KBM-7 (cell line): ENCODE data around the gene DDX51.
"Not testable (repeated sequence)": the region's sequence is repeated elsewhere in the genome, so short reads cannot be mapped to it uniquely, and the experiment has no call there.

Experiments used
- DNase-seq: peaks from one replicate; pipeline ENCODE4 v3.0.0-alpha.2; 2015
- in situ Hi-C: fragments of 300-500 bp; cut with MboI; formaldehyde crosslinking; loops from 2 replicates; pipeline ENCODE4 v1.14.3; 2020; ENCODE audit warnings: low sequenced_read_pairs, low pct_unique_long_range_greater_than_20kb, mixed read lengths

DDX51 gene

GRCh38 chr12:132103542-132104308 is 40.4 kb downstream of the DDX51 start:
- in situ Hi-C loops: no loop called here
- no peak for DNase-seq

- in situ Hi-C loops, DNase-seq: not testable (repeated sequence)
These were observed 41.0 kb downstream of the DDX51 start for GRCh38 chr12:132103072-132103471.

GRCh38 chr12:132102297-132102696 is 41.8 kb downstream of the DDX51 start:
- in situ Hi-C loops: no loop called here

GRCh38 chr12:132100306-132101065 is 43.6 kb downstream of the DDX51 start:
- DNase-seq: no peak
- in situ Hi-C loops: no loop called here

More at GRCh38 chr12:132102297-132102696, 41.8 kb downstream of the DDX51 start:
- no peak for DNase-seq

GRCh38 chr12:132099739-132100138 is 44.4 kb downstream of the DDX51 start:
- in situ Hi-C loops: no loop called here
- DNase-seq: no peak

- DNase-seq: no peak
- in situ Hi-C loops: no loop called here
These were observed 48.4 kb downstream of the DDX51 start for GRCh38 chr12:132095520-132096409.

GRCh38 chr12:132094269-132094891 is 49.7 kb downstream of the DDX51 start:
- DNase-seq: no peak
- in situ Hi-C loops: no loop called here

- in situ Hi-C loops: no loop called here
- DNase-seq: peak; percentile 14
These were observed 54.7 kb downstream of the DDX51 start for GRCh38 chr12:132089407-132089910.
